Liver (tissue), 10 donors: ENCODE measurements around the gene UBTFL1. TPM values are rescaled to one million over a fixed set of nuclear protein-coding genes. Genes with fewer than 3 reads are reported as not detected.

Experiments used
- DNase-seq: peaks from one replicate; pipeline ENCODE4 v3.0.0-alpha.2; 2017; ENCODE audit warnings: low spot score
- H3K27ac ChIP-seq, 2 donors: one replicate each; pipeline ENCODE4 v1.7.0; 2013; ENCODE audit warnings: inconsistent platforms in 2 of 2, low read length in 2 of 2, control low read depth in 1 of 2, low read depth in 1 of 2, mild to moderate bottlenecking in 1 of 2
- H3K27me3 ChIP-seq, 4 donors: one replicate each; pipeline versions ENCODE4 v1.6.1 to v1.7.0; 2013; ENCODE audit warnings: low read length in 3 of 4, inconsistent platforms in 1 of 4, mild to moderate bottlenecking in 1 of 4, moderate library complexity in 1 of 4; ENCODE audit not compliant: control insufficient read depth in 4 of 4, insufficient read depth in 4 of 4
- H3K36me3 ChIP-seq, 4 donors: one replicate each; pipeline versions ENCODE4 v1.6.1 to v1.7.0; 2013; ENCODE audit warnings: low read length in 3 of 4, mild to moderate bottlenecking in 3 of 4, low read depth in 1 of 4, moderate library complexity in 1 of 4; ENCODE audit not compliant: control insufficient read depth in 4 of 4, insufficient read depth in 3 of 4
- H3K4me1 ChIP-seq, 4 donors: one replicate each; pipeline versions ENCODE4 v1.6.1 to v1.7.0; 2013; ENCODE audit warnings: low read length in 3 of 4, mild to moderate bottlenecking in 3 of 4, moderate library complexity in 1 of 4; ENCODE audit not compliant: control insufficient read depth in 4 of 4, insufficient read depth in 4 of 4
- H3K4me3 ChIP-seq, 3 donors: one replicate each; pipeline versions ENCODE4 v1.6.1 to v1.7.0; 2013; ENCODE audit warnings: low read length in 3 of 3, control low read depth in 1 of 3, low read depth in 1 of 3, mild to moderate bottlenecking in 1 of 3
- H3K9ac ChIP-seq, 2 donors: one replicate each; pipeline ENCODE4 v1.7.0; 2013; ENCODE audit warnings: low read length in 2 of 2, mild to moderate bottlenecking in 2 of 2, moderate library complexity in 2 of 2, control low read depth in 1 of 2, low read depth in 1 of 2
- H3K9me3 ChIP-seq, 4 donors: one replicate each; pipeline versions ENCODE4 v1.6.1 to v1.7.0; 2013; ENCODE audit warnings: low read length in 3 of 4; ENCODE audit not compliant: control insufficient read depth in 4 of 4
- ATF3 ChIP-seq: IDR thresholded peaks from 2 replicates; pipeline ENCODE4 v1.6.1; 2016; ENCODE audit warnings: antibody characterized with exemption
- CTCF ChIP-seq: fragments of 150-350 bp; IDR thresholded peaks from 2 replicates; pipeline ENCODE4 v1.5.1; 2017; ENCODE audit warnings: improper control_type of control experiment, low read depth, low read length; ENCODE audit not compliant: missing input control
- EGR1 ChIP-seq, 2 donors: IDR thresholded peaks; 2 replicates each; pipeline ENCODE4 v1.6.1; 2016 to 2018; ENCODE audit warnings: antibody characterized with exemption in 2 of 2, low read depth in 2 of 2
- FOXA1 ChIP-seq: IDR thresholded peaks from 2 replicates; pipeline ENCODE4 v1.6.1; 2016; ENCODE audit warnings: antibody characterized with exemption
- GABPA ChIP-seq, 2 donors: IDR thresholded peaks in 1 of 2; conservative IDR thresholded peaks in 1 of 2; 2 replicates each; pipeline ENCODE4 v1.6.1; 2016; ENCODE audit warnings: antibody characterized with exemption in 2 of 2, mild to moderate bottlenecking in 1 of 2, moderate library complexity in 1 of 2
- HNF4A ChIP-seq, 2 donors: conservative IDR thresholded peaks; 2 replicates each; pipeline ENCODE4 v1.6.1; 2016; ENCODE audit warnings: antibody characterized with exemption in 2 of 2, mild to moderate bottlenecking in 2 of 2
- HNF4G ChIP-seq: IDR thresholded peaks from 2 replicates; pipeline ENCODE4 v1.6.1; 2016; ENCODE audit warnings: antibody characterized with exemption
- JUND ChIP-seq, 2 donors: IDR thresholded peaks; 2 replicates each; pipeline ENCODE4 v1.6.1; 2016; ENCODE audit warnings: antibody characterized with exemption in 2 of 2
- MAX ChIP-seq: IDR thresholded peaks from 2 replicates; pipeline ENCODE4 v1.6.1; 2016; ENCODE audit warnings: antibody characterized with exemption
- NR2F2 ChIP-seq: IDR thresholded peaks from 2 replicates; pipeline ENCODE4 v1.6.1; 2016; ENCODE audit warnings: antibody characterized with exemption
- REST ChIP-seq: IDR thresholded peaks from 2 replicates; pipeline ENCODE4 v1.6.1; 2016; ENCODE audit warnings: antibody characterized with exemption, mild to moderate bottlenecking
- RXRA ChIP-seq, 2 donors: IDR thresholded peaks; 2 replicates each; pipeline ENCODE4 v1.6.1; 2017 to 2018; ENCODE audit warnings: antibody characterized with exemption in 2 of 2, mild to moderate bottlenecking in 1 of 2
- SP1 ChIP-seq: IDR thresholded peaks from 2 replicates; pipeline ENCODE4 v1.6.1; 2018; ENCODE audit warnings: antibody characterized with exemption, mild to moderate bottlenecking
- TAF1 ChIP-seq: conservative IDR thresholded peaks from 2 replicates; pipeline ENCODE4 v1.6.1; 2016; ENCODE audit warnings: antibody characterized with exemption, mild to moderate bottlenecking
- YY1 ChIP-seq: IDR thresholded peaks from 2 replicates; pipeline ENCODE4 v1.6.1; 2016; ENCODE audit warnings: antibody characterized with exemption, mild to moderate bottlenecking
- WGBS: extraction: QIAGEN DNeasy Blood & Tissue Kit; methylation state at CpG from one replicate; pipeline ENCODE4 v1.1.7; 2013; 5-methylcytosine and 5-hydroxymethylcytosine counted together
- polyA plus RNA-seq, 2 donors: library from polyadenylated mRNA; stranded (reverse) in 1 of 2; unstranded in 1 of 2; fragments of 200-250 nt in 1 of 2; fragments of >200 nt in 1 of 2; fragmentation: Nextera tagmentation in 1 of 2; extraction: Ambion mirVana in 1 of 2; gene quantifications; one replicate each; pipeline versions ENCODE4 v1.2.1 to v1.2.3, GENCODE V29; 2013 to 2015
- small RNA-seq: library from RNA; depleted of rRNA; stranded (forward); fragments of <200 nt; gene quantifications from one replicate; pipeline ENCODE3, GENCODE V24; 2014
- total RNA-seq, 2 donors: library from RNA; depleted of rRNA; stranded (reverse); fragments of >200 nt; gene quantifications; one replicate each; pipeline ENCODE4 v1.2.3, GENCODE V29; 2014
- donor health status: healthy.
- donor health status: healthy.
- donor health status: healthy.
- donor health status: healthy.
- donor health status: healthy.

UBTFL1 gene
- total and polyA plus RNA-seq, 4 donors, result not detected

- Histone ChIP-seq H3K9ac (peak within 1 kb of the TSS in 1 of 2 donors; percentile 44), H3K27me3 (peaks cover 0 to 7% (median 2%) of the 10 kb centered on the region in 4 donors), H3K27ac (no peak within 1 kb of the TSS), H3K4me3 (peak within 1 kb of the TSS; percentile 32 to 55 (median 55)), H3K4me1 (peaks cover 0 to 13% (median 8%) of the 10 kb centered on the region in 4 donors), H3K36me3 (no peaks in the 10 kb centered on the region), H3K9me3 (no peaks in the 10 kb centered on the region)
- DNase-seq, result peak; percentile 57
- no peak for TF ChIP-seq SP1
- TF ChIP-seq JUND (IDR thresholded peaks at IDR 0.05), result no peak
- TF ChIP-seq TAF1, result no peak
- TF ChIP-seq MAX, result no peak
- no peak for TF ChIP-seq HNF4A (conservative IDR thresholded peaks at IDR 0.05)
- TF ChIP-seq FOXA1, result no peak
- TF ChIP-seq RXRA (IDR thresholded peaks at IDR 0.05), result peak in 1 of 2 donors; percentile 23
- TF ChIP-seq CTCF, result no peak
- no peak for TF ChIP-seq REST
- no peak for TF ChIP-seq HNF4G
- TF ChIP-seq GABPA (IDR thresholded peaks at IDR 0.05 in 1 of 2, conservative IDR thresholded peaks at IDR 0.05 in 1 of 2), result no peak
- no peak for TF ChIP-seq EGR1 (IDR thresholded peaks at IDR 0.05; ENCODE audit: low read depth in 2 of 2)
- no peak for TF ChIP-seq ATF3
- TF ChIP-seq NR2F2, result peak; percentile 47
- WGBS, result 5% methylated on average over 25 of the region's 25 CpGs
Measured at GRCh38 chr11:90134478-90135003, 48.8 kb downstream of the UBTFL1 start, which contains the start of gene NAALAD2. TSS of gene NAALAD2 (plus strand) at chr11:90134663. CDS start at chr11:90134759, 96 bp downstream.

- no peak for TF ChIP-seq RXRA (IDR thresholded peaks at IDR 0.05)
- TF ChIP-seq YY1, result no peak
- Histone ChIP-seq H3K27me3 (peaks cover 0 to 7% (median 2%) of the 10 kb centered on the region in 4 donors), H3K36me3 (no peaks in the 10 kb centered on the region), H3K4me1 (peaks cover 0 to 13% (median 8%) of the 10 kb centered on the region in 4 donors), H3K27ac (no peak overlapping the region), H3K4me3 (peak overlapping the region; percentile 32 to 55 (median 55)), H3K9me3 (no peaks in the 10 kb centered on the region), H3K9ac (peak overlapping the region in 1 of 2 donors; percentile 44)
- 4% methylated on average over 5 of the region's 5 CpGs for WGBS
- no peak for DNase-seq
Measured at GRCh38 chr11:90135016-90135415, 49.3 kb downstream of the UBTFL1 start.

Small RNA genes within 50 kb of the gene (small RNA-seq; reads per million reads assigned to genes)
- gene AP000827.1 (not detected), gene RF00275 (not detected)

Other genes starting within 250 kb of the UBTFL1 start
- gene TRIM64B, start 207.5 kb upstream of the UBTFL1 start, total RNA-seq, result not detected
- not detected for gene TRIM64B, start 207.5 kb upstream of the UBTFL1 start, polyA plus RNA-seq
- gene TRIM49D1, start 163.7 kb upstream of the UBTFL1 start, total RNA-seq, result not detected
- gene TRIM49D1, start 163.7 kb upstream of the UBTFL1 start, polyA plus RNA-seq, result not detected
- not detected for gene TRIM49D2, start 161.9 kb upstream of the UBTFL1 start, total RNA-seq
- not detected for gene TRIM49D2, start 161.9 kb upstream of the UBTFL1 start, polyA plus RNA-seq
- gene TRIM64, start 119.9 kb upstream of the UBTFL1 start, total RNA-seq, result not detected
- not detected for gene TRIM64, start 119.9 kb upstream of the UBTFL1 start, polyA plus RNA-seq
- gene TRIM49C, start 54.8 kb upstream of the UBTFL1 start, total RNA-seq, result not detected
- not detected for gene TRIM49C, start 54.8 kb upstream of the UBTFL1 start, polyA plus RNA-seq
- gene NAALAD2, start 48.7 kb downstream of the UBTFL1 start, total RNA-seq, result 1 to 10 TPM; 1.6 to 3.3 TPM
- under 1 TPM; 0.21 to 0.51 TPM for gene NAALAD2, start 48.7 kb downstream of the UBTFL1 start, polyA plus RNA-seq
- gene CHORDC1, start 137.1 kb downstream of the UBTFL1 start, total RNA-seq, result 10 to 100 TPM; 22.4 to 39.5 TPM
- gene CHORDC1, start 137.1 kb downstream of the UBTFL1 start, polyA plus RNA-seq, result 10 to 100 TPM in 1 of 2 donors, 1 to 10 TPM in 1; 9.4 to 10.9 TPM